Body of pancreas (tissue), 4 donors: ENCODE results near the gene WDPCP. TPM values are rescaled to one million over a fixed set of nuclear protein-coding genes. Genes with fewer than 3 reads are reported as not detected.

Source experiments
- ATAC-seq: fragments of 150-250 bp; one replicate; pipeline ENCODE4 v1.9.1; 2016
- DNase-seq, 4 donors: peaks; one replicate each; pipeline ENCODE4 v3.0.0-alpha.2; 2019
- H3K27ac ChIP-seq, 4 donors: fragments of 200-600 bp; sonication (generic); 1 replicate in 3 of 4; 2 replicates in 1 of 4; pipeline versions ENCODE4 v1.5.1 to v1.6.1; 2016 to 2019; ENCODE audit warnings: mild to moderate bottlenecking in 1 of 4, mixed read lengths in 1 of 4, moderate library complexity in 1 of 4
- H3K27me3 ChIP-seq, 2 donors: fragments of 200-600 bp; sonication (generic); one replicate each; pipeline ENCODE4 v1.6.0; 2016; ENCODE audit warnings: mild to moderate bottlenecking in 1 of 2
- H3K36me3 ChIP-seq, 2 donors: fragments of 200-600 bp; sonication (generic); replicated peaks in 1 of 2; 2 replicates each; pipeline ENCODE4 v1.5.1; 2016; ENCODE audit warnings: low read depth in 2 of 2; ENCODE audit not compliant: insufficient read depth in 1 of 2
- H3K4me1 ChIP-seq: fragments of 200-600 bp; sonication (generic); one replicate; pipeline ENCODE4 v1.6.0; 2016
- H3K4me3 ChIP-seq, 2 donors: fragments of 200-600 bp; sonication (generic); 1 replicate in 1 of 2; 2 replicates in 1 of 2; pipeline ENCODE4 v1.5.1; 2016 to 2019
- H3K9me3 ChIP-seq, 3 donors: fragments of 200-600 bp; sonication (generic); 1 replicate in 2 of 3; 2 replicates in 1 of 3; pipeline ENCODE4 v1.5.1; 2016
- POLR2A ChIP-seq, 3 donors: fragments of 450-650 bp; IDR thresholded peaks; one replicate each; pipeline ENCODE4 v1.6.1; 2016; ENCODE audit warnings: antibody characterized with exemption in 3 of 3, mild to moderate bottlenecking in 2 of 3
- WGBS, 2 donors: methylation state at CpG; one replicate each; pipeline ENCODE4 v1.1.5; 2017; 5-methylcytosine and 5-hydroxymethylcytosine counted together
- intact Hi-C: fragments of 100-400 bp; cut with DNase I; formaldehyde crosslinking; loops from one replicate; pipeline ENCODE4 v1.15.1; 2023
- total RNA-seq, 2 donors: library from RNA; depleted of rRNA; stranded (reverse); fragments of >200 nt; gene quantifications; one replicate each; pipeline ENCODE4 v1.1.0, GENCODE V29; 2016
- TF ChIP-seq, protein P1 (sequence below), 7 experiments: fragments of 450-650 bp in 4 of 7; fragments of 200-600 bp in 3 of 7; sonication (generic) in 3 of 7; IDR thresholded peaks; one replicate each; pipeline ENCODE4 v1.5.1; 2016 to 2019; ENCODE audit warnings: antibody characterized with exemption in 7 of 7

Gene WDPCP
- total RNA-seq, 2 donors from 2014 or later: 6.9 to 8.3 TPM

DNA sequence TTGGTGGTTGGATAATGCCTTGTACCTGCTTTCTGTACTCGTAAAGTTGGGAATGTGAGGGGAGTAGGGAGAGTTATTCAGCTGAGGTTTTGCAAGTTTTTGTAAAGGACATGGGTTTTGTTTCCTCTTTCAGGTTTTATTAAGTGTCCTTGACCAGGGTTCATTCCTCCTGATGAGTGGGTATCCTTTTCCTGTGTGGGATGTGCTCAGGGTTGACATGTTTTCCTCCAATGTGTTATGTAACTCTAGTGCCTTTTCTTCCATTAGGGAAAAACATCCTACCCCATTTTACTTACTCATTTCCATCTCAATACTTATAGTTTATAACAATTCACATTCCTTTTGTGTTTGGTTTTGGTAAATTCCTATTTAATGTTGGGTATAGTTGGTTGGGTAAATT lies 489.2 kb downstream of the WDPCP start:
- DNase-seq (no peak), ATAC-seq (no peak)
- Histone ChIP-seq H3K4me3 (no peak overlapping the region), H3K36me3 (no peaks in the 10 kb centered on the region), H3K4me1 (no peaks in the 10 kb centered on the region), H3K9me3 (no peaks in the 10 kb centered on the region), H3K27me3 (no peaks in the 10 kb centered on the region), H3K27ac (no peak overlapping the region)
- no peak for TF ChIP-seq POLR2A (IDR thresholded peaks at IDR 0.05)
- TF ChIP-seq, protein P1, sequence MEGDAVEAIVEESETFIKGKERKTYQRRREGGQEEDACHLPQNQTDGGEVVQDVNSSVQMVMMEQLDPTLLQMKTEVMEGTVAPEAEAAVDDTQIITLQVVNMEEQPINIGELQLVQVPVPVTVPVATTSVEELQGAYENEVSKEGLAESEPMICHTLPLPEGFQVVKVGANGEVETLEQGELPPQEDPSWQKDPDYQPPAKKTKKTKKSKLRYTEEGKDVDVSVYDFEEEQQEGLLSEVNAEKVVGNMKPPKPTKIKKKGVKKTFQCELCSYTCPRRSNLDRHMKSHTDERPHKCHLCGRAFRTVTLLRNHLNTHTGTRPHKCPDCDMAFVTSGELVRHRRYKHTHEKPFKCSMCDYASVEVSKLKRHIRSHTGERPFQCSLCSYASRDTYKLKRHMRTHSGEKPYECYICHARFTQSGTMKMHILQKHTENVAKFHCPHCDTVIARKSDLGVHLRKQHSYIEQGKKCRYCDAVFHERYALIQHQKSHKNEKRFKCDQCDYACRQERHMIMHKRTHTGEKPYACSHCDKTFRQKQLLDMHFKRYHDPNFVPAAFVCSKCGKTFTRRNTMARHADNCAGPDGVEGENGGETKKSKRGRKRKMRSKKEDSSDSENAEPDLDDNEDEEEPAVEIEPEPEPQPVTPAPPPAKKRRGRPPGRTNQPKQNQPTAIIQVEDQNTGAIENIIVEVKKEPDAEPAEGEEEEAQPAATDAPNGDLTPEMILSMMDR (IDR thresholded peaks at IDR 0.05): no peak
- WGBS, 2 donors: 62 to 85% methylated on average over 1 of the region's 1 CpG
- intact Hi-C loops: no loop called here

DNA sequence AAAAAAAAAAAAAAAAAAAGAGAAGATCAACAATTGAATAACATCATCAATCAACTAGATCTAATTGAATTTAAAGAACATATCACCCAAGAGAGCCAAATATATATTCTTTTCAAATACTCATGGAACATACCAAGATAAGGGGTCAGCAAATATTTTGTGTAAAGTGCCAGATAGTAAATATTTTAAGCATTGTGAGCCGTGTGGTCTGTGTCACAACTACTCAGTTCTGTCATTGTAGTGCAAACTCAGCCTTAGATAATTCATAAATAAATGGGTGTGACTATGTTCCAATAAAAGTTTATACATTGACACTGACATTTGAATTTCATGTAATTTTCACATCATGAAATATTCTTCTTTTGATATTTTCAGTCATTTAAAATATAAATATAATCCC lies 491.8 kb downstream of the WDPCP start:
- Histone ChIP-seq H3K4me3 (no peak overlapping the region), H3K27me3 (no peaks in the 10 kb centered on the region), H3K9me3 (no peaks in the 10 kb centered on the region), H3K27ac (no peak overlapping the region), H3K4me1 (no peaks in the 10 kb centered on the region), H3K36me3 (no peaks in the 10 kb centered on the region)
- DNase-seq (no peak), ATAC-seq (no peak)
- 34% methylated on average over 1 of the region's 1 CpG for WGBS, 2 donors
- TF ChIP-seq POLR2A (IDR thresholded peaks at IDR 0.05): no peak
- TF ChIP-seq, protein P1 (IDR thresholded peaks at IDR 0.05): no peak
- intact Hi-C loops: no loop called here

DNA sequence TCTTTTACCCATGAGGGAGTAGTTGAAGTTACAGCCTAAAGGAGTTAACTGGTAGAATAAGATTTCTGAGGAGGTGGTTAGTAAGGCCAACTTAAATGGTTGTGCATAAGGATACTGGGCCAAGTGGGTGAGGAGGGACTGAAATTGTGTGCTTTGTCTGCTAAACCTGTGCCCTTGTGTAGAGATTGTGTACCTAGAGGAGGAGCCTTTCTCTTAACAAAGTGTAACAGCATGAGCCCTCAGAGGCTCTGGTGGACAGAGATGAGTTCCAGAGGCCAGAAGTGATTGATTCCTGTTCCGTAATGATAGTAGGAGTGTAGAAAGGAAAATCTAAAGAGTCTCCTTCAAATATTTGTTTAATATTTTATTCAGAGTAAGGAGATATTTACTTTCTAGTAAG lies 494.8 kb downstream of the WDPCP start:
- Histone ChIP-seq H3K27me3 (no peaks in the 10 kb centered on the region), H3K4me3 (no peak overlapping the region), H3K27ac (no peak overlapping the region), H3K4me1 (no peaks in the 10 kb centered on the region), H3K9me3 (no peaks in the 10 kb centered on the region), H3K36me3 (no peaks in the 10 kb centered on the region)
- TF ChIP-seq, protein P1 (IDR thresholded peaks at IDR 0.05): no peak
- no peak for TF ChIP-seq POLR2A (IDR thresholded peaks at IDR 0.05)
- WGBS, 2 donors: 77 to 79% methylated on average over 1 of the region's 1 CpG
- DNase-seq (no peak), ATAC-seq (no peak)
- intact Hi-C loops: no loop called here

DNA sequence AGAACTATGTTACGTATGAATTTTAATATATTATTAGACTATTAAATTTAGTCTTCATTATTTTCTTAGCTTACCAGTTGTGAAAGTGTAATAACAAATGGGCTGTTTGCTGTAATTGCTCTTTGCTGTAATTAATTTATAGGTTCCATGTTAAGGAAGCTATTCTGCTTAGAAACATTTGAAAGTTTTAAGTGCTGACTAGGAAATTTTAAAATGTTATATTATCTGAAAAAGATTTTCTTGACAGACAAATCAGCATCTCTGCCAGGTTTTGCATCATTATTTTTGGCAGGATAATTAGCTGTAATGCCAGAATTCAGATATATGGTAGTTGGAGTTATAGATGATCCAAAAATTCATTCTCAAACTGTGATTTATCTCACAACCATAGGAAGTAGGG lies 495.4 kb downstream of the WDPCP start:
- intact Hi-C loops: no loop called here
- no peaks in the 10 kb centered on the region for H3K27me3 ChIP-seq
- TF ChIP-seq POLR2A (IDR thresholded peaks at IDR 0.05): no peak
- TF ChIP-seq, protein P1 (IDR thresholded peaks at IDR 0.05): no peak
- H3K4me1 ChIP-seq: no peaks in the 10 kb centered on the region
- H3K4me3 ChIP-seq: no peak overlapping the region
- 2 to 44% methylated on average over 1 of the region's 1 CpG for WGBS, 2 donors
- H3K36me3 ChIP-seq: no peaks in the 10 kb centered on the region
- no peaks in the 10 kb centered on the region for H3K9me3 ChIP-seq
- no peak for ATAC-seq
- no peak for DNase-seq
- no peak overlapping the region for H3K27ac ChIP-seq

DNA sequence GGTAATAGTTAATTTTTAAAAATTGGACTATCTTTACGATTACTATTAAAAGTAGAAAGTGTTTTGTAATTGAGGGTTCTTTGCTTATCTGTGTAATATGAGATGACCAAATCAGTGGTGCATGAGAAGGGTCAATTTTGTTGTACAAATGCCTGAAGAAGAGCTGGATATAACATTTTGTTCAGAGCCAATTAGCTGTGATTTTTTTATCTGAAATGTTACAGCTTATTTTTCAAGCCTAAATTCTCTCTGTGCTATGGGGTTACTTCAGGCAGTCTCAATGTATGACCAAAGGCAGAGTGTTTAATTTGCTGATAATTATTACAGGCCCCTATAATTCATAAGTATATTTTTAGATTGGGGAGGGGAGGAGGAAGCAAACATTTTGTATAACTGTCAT lies 495.9 kb downstream of the WDPCP start:
- intact Hi-C loops: no loop called here
- Histone ChIP-seq H3K36me3 (no peaks in the 10 kb centered on the region), H3K27ac (no peak overlapping the region), H3K4me1 (no peaks in the 10 kb centered on the region), H3K27me3 (no peaks in the 10 kb centered on the region), H3K4me3 (no peak overlapping the region), H3K9me3 (no peaks in the 10 kb centered on the region)
- DNase-seq: no peak
- TF ChIP-seq, protein P1 (IDR thresholded peaks at IDR 0.05): no peak
- TF ChIP-seq POLR2A (IDR thresholded peaks at IDR 0.05): no peak
- WGBS, 2 donors: 53 to 62% methylated on average over 1 of the region's 1 CpG
- ATAC-seq: no peak
